C4-2B (cell line): ENCODE results near the gene FAM181B.

Source experiments
- H3K27ac ChIP-seq: fragments of 450-650 bp; 2 replicates; pipeline ENCODE4 v1.5.1; 2017
- CTCF ChIP-seq: fragments of 450-650 bp; conservative IDR thresholded peaks from 2 replicates; pipeline ENCODE4 v1.5.1; 2017; ENCODE audit warnings: mild to moderate bottlenecking
- ZFX ChIP-seq: fragments of 450-650 bp; IDR thresholded peaks from 2 replicates; pipeline ENCODE4 v1.6.1; 2017

Gene FAM181B

GRCh38 chr11:82720267-82721065 lies 13.2 kb downstream of the FAM181B start:
- peak overlapping the region; percentile 23 for H3K27ac ChIP-seq
- TF ChIP-seq ZFX = no peak
- no peak for TF ChIP-seq CTCF

DNA sequence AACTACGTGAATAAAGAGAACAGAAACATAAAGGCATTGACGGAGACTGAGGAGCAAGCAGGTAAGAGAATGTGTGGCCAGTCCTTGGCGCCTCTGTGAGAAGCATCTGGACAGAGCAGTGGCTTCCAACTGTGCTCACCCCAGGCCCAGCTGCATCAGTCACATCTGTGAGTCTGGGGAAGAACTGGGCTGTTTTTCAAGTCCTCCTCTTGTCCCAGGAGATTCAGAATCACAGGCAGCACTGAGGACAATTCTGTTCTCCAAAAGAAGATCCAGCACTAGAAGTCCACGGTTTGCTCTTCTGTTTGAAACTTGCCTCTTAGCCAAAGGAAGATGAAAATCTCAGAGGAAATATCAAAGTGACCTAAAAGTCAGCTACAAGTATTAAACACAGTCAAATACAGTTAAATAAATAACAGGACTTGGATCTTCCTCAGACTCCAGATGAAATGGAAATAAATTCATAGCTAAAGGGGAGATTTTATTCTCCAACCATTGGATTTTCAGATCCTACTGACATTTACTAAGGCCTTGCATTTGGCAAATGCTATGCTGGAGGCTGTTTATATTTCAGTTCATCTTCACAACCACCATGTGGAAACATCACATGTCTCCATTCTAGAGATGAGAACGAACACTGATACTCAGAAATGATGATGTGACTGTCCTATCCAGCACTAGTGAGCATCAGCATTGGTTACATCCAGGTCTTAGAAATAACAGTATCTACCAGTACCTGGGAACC lies 14.1 kb downstream of the FAM181B start:
- no peak overlapping the region for H3K27ac ChIP-seq

DNA sequence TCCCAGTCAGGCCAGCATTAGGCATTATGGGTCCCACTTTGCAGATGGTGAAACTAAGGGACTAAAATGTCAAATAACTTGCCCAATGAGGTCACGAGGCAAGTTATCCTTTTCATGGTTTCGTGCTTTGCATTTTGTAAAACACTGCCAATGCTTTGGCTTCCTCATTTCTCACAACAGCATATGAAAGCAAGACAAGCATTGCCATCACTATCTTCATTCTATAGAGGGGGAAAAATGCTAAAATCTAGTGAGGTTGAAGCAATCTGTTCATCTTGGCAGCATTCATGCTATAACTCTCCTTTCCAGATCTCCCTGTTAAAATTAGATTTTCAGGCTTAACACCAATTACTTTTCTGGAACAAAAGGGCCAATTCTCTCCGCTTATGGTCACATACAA lies 14.8 kb downstream of the FAM181B start:
- no peak overlapping the region for H3K27ac ChIP-seq
- no peak for TF ChIP-seq CTCF
- no peak for TF ChIP-seq ZFX

More for the DNA sequence above, 14.1 kb downstream of the FAM181B start:
- TF ChIP-seq CTCF (no peak), ZFX (no peak)

DNA sequence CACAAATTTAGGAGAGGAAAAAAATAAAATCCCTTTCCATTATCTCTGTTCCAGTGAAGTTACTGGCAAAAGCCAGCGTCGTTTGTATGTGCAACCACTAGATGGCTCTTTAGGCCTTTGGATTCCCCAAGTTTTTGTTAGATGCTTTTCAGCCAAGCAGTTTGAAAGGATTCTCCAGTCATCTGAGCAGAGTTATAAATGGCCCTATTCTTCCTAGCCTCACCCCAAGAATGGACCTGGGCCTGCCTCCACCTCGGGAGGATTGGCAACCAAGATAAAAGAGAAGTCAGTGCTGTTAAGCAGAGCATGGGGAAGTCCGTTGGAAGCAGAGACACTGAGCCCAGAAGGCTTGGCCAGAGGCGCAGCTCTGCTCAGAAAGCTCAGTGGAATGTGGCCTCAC lies 15.4 kb downstream of the FAM181B start:
- H3K27ac ChIP-seq = no peak overlapping the region
- TF ChIP-seq CTCF (peak; percentile 90), ZFX (no peak)

DNA sequence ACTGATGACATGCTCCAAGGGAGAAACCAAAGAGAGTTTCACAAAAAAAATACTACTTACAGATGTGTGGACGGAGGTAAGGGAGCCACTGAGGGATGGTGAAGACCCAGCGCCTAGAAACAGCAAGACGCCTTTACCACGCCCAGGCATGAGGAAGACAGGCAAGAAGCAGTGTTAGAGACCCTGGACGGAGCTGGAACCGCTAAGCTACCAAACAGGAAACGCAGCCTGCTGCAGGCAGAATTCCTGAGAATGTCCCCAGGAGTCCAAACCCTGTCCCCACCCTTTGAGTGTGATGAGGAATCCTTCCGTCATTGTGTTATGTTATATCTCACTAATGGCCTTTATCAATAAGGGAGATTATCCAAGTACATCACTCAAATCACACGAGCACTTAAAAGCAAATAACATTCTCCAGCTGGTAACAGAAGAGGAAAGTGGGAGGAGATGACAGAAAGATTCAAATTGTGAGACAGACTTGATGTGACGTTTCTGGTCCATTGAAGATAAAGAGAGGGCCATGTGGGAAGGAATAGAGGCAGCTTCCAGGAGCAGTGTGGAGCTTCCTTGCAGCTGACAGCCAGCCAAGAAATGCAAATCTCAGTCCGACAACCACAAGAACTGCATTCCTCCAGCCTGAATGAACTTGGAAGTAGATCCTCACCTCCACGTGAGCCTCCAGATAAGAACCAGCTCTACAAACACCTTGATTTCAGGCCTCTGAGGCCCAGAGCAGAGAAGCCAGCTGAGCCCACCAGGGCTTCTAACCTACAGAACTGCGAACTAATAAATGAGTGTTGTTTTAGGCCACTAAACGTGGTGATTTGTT lies 19.1 kb downstream of the FAM181B start:
- no peak overlapping the region for H3K27ac ChIP-seq
- no peak for TF ChIP-seq ZFX
- TF ChIP-seq CTCF = no peak

DNA sequence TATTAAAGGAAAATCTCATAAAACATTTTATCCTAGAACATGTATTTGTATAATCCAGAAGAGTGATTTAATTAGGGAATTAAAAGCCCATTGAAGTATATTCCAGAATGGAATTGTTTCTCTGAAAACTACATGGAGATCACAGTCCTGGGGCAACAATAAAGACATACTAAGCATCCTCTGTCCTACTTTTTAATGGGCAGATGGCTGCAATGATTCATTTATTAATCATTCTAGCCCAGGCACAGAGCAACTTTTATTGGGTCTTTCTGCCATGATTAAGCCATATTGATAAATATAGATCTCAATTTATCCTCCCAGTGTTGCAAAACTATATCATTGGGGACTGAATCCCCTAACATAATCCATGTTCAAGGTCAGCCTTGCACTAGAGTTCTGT lies 22.0 kb downstream of the FAM181B start:
- TF ChIP-seq ZFX (no peak), CTCF (no peak)
- H3K27ac ChIP-seq = no peak overlapping the region
